Measurements from ENCODE around the gene ADAM23.

ADAM23 gene

GRCh38 chr2:206452242-206452641, 8.9 kb downstream of the ADAM23 start:
- Histone ChIP-seq H3K36me3 (no peaks in the 10 kb centered on the region), H3K27me3 (ENCODE audit: insufficient read depth, low read depth, severe bottlenecking) (no peaks in the 10 kb centered on the region), H3K4me3 (ENCODE audit: low read depth, low read length) (no peak overlapping the region), H3K27ac (no peak overlapping the region), H3K9me3 (ENCODE audit: severe bottlenecking) (no peaks in the 10 kb centered on the region)
- no peak for TF ChIP-seq CTCF (IDR thresholded peaks at IDR 0.05; ENCODE audit: low read depth, low read length)
- DNase-seq = no peak

GRCh38 chr2:206452750-206453149, 9.4 kb downstream of the ADAM23 start:
- H3K36me3 ChIP-seq = no peaks in the 10 kb centered on the region
- H3K27ac ChIP-seq = no peak overlapping the region
- H3K4me3 ChIP-seq (ENCODE audit: low read depth, low read length) = no peak overlapping the region
- H3K27me3 ChIP-seq (ENCODE audit: insufficient read depth, low read depth, severe bottlenecking) = no peaks in the 10 kb centered on the region
- DNase-seq = no peak
- no peaks in the 10 kb centered on the region for H3K9me3 ChIP-seq (ENCODE audit: severe bottlenecking)
- no peak for TF ChIP-seq CTCF (IDR thresholded peaks at IDR 0.05; ENCODE audit: low read depth, low read length)

GRCh38 chr2:206456078-206456754, 12.9 kb downstream of the ADAM23 start:
- no peaks in the 10 kb centered on the region for H3K9me3 ChIP-seq (ENCODE audit: severe bottlenecking)
- H3K27me3 ChIP-seq (ENCODE audit: insufficient read depth, low read depth, severe bottlenecking) = no peaks in the 10 kb centered on the region
- no peaks in the 10 kb centered on the region for H3K36me3 ChIP-seq
- no peak for DNase-seq
- no peak for TF ChIP-seq CTCF (IDR thresholded peaks at IDR 0.05; ENCODE audit: low read depth, low read length)
- H3K4me3 ChIP-seq (ENCODE audit: low read depth, low read length) = no peak overlapping the region
- no peak overlapping the region for H3K27ac ChIP-seq

GRCh38 chr2:206457188-206457634, 13.9 kb downstream of the ADAM23 start:
- TF ChIP-seq CTCF (IDR thresholded peaks at IDR 0.05; ENCODE audit: low read depth, low read length) = no peak
- H3K27me3 ChIP-seq (ENCODE audit: insufficient read depth, low read depth, severe bottlenecking) = no peaks in the 10 kb centered on the region

GRCh38 chr2:206462240-206462854, 19.0 kb downstream of the ADAM23 start:
- no peaks in the 10 kb centered on the region for H3K36me3 ChIP-seq
- H3K27me3 ChIP-seq (ENCODE audit: insufficient read depth, low read depth, severe bottlenecking) = no peaks in the 10 kb centered on the region
- H3K9me3 ChIP-seq (ENCODE audit: severe bottlenecking) = no peaks in the 10 kb centered on the region
- TF ChIP-seq CTCF (IDR thresholded peaks at IDR 0.05; ENCODE audit: low read depth, low read length) = no peak
- no peak for DNase-seq
- no peak overlapping the region for H3K4me3 ChIP-seq (ENCODE audit: low read depth, low read length)
- no peak overlapping the region for H3K27ac ChIP-seq

More at GRCh38 chr2:206457188-206457634, 13.9 kb downstream of the ADAM23 start:
- no peaks in the 10 kb centered on the region for H3K9me3 ChIP-seq (ENCODE audit: severe bottlenecking)
- H3K36me3 ChIP-seq = no peaks in the 10 kb centered on the region
- no peak overlapping the region for H3K4me3 ChIP-seq (ENCODE audit: low read depth, low read length)
- no peak overlapping the region for H3K27ac ChIP-seq
- no peak for DNase-seq
